ENCODE measurements around the gene LRRC14B.

Gene LRRC14B

GRCh38 chr5:178110-178509 lies 13.2 kb upstream of the LRRC14B start:
- Mint-ChIP-seq H3K4me3 (no peak overlapping the region), H3K27me3 (ENCODE audit: low read depth) (no peaks in the 10 kb centered on the region), H3K4me1 (ENCODE audit: low read depth) (no peaks in the 10 kb centered on the region), H3K36me3 (ENCODE audit: low read depth) (no peaks in the 10 kb centered on the region), H3K27ac (no peak overlapping the region), H3K9me3 (no peaks in the 10 kb centered on the region)

GRCh38 chr5:179401-179800 lies 11.9 kb upstream of the LRRC14B start:
- Mint-ChIP-seq H3K36me3 (ENCODE audit: low read depth) (no peaks in the 10 kb centered on the region), H3K27ac (no peak overlapping the region), H3K27me3 (ENCODE audit: low read depth) (no peaks in the 10 kb centered on the region)

GRCh38 chr5:180286-180918 lies 10.9 kb upstream of the LRRC14B start:
- Mint-ChIP-seq H3K4me3 (no peak overlapping the region), H3K9me3 (no peaks in the 10 kb centered on the region), H3K27me3 (ENCODE audit: low read depth) (no peaks in the 10 kb centered on the region), H3K27ac (no peak overlapping the region), H3K36me3 (ENCODE audit: low read depth) (no peaks in the 10 kb centered on the region), H3K4me1 (ENCODE audit: low read depth) (no peaks in the 10 kb centered on the region)

More at GRCh38 chr5:179401-179800, 11.9 kb upstream of the LRRC14B start:
- Mint-ChIP-seq H3K9me3 (no peaks in the 10 kb centered on the region), H3K4me3 (no peak overlapping the region), H3K4me1 (ENCODE audit: low read depth) (no peaks in the 10 kb centered on the region)

GRCh38 chr5:181160-181559 lies 10.1 kb upstream of the LRRC14B start:
- H3K9me3 Mint-ChIP-seq = no peaks in the 10 kb centered on the region
- H3K36me3 Mint-ChIP-seq (ENCODE audit: low read depth) = no peaks in the 10 kb centered on the region
- no peaks in the 10 kb centered on the region for H3K4me1 Mint-ChIP-seq (ENCODE audit: low read depth)
- no peak overlapping the region for H3K4me3 Mint-ChIP-seq
- no peak overlapping the region for H3K27ac Mint-ChIP-seq
- no peaks in the 10 kb centered on the region for H3K27me3 Mint-ChIP-seq (ENCODE audit: low read depth)

- no peaks in the 10 kb centered on the region for H3K27me3 Mint-ChIP-seq (ENCODE audit: low read depth)
- H3K27ac Mint-ChIP-seq = no peak overlapping the region
- H3K9me3 Mint-ChIP-seq = no peaks in the 10 kb centered on the region
- H3K4me3 Mint-ChIP-seq = no peak overlapping the region
- no peaks in the 10 kb centered on the region for H3K4me1 Mint-ChIP-seq (ENCODE audit: low read depth)
- H3K36me3 Mint-ChIP-seq (ENCODE audit: low read depth) = no peaks in the 10 kb centered on the region
These were observed 9.7 kb upstream of the LRRC14B start for GRCh38 chr5:181566-181965.

GRCh38 chr5:182126-182525 lies 9.2 kb upstream of the LRRC14B start:
- H3K4me3 Mint-ChIP-seq = no peak overlapping the region
- H3K9me3 Mint-ChIP-seq = no peaks in the 10 kb centered on the region
- H3K36me3 Mint-ChIP-seq (ENCODE audit: low read depth) = no peaks in the 10 kb centered on the region
- no peaks in the 10 kb centered on the region for H3K4me1 Mint-ChIP-seq (ENCODE audit: low read depth)
- H3K27me3 Mint-ChIP-seq (ENCODE audit: low read depth) = no peaks in the 10 kb centered on the region
- no peak overlapping the region for H3K27ac Mint-ChIP-seq

GRCh38 chr5:184471-184870 lies 6.8 kb upstream of the LRRC14B start:
- Mint-ChIP-seq H3K36me3 (ENCODE audit: low read depth) (no peaks in the 10 kb centered on the region), H3K27ac (no peak overlapping the region), H3K4me1 (ENCODE audit: low read depth) (peaks cover 5% of the 10 kb centered on the region), H3K9me3 (no peaks in the 10 kb centered on the region), H3K4me3 (no peak overlapping the region), H3K27me3 (ENCODE audit: low read depth) (no peaks in the 10 kb centered on the region)

- no peak overlapping the region for H3K4me3 Mint-ChIP-seq
- peaks cover 7% of the 10 kb centered on the region for H3K4me1 Mint-ChIP-seq (ENCODE audit: low read depth)
- no peak overlapping the region for H3K27ac Mint-ChIP-seq
- H3K27me3 Mint-ChIP-seq (ENCODE audit: low read depth) = no peaks in the 10 kb centered on the region
- no peaks in the 10 kb centered on the region for H3K9me3 Mint-ChIP-seq
- H3K36me3 Mint-ChIP-seq (ENCODE audit: low read depth) = no peaks in the 10 kb centered on the region
These were observed 5.9 kb upstream of the LRRC14B start for GRCh38 chr5:185095-186070.

- Mint-ChIP-seq H3K27me3 (ENCODE audit: low read depth) (no peaks in the 10 kb centered on the region), H3K9me3 (no peaks in the 10 kb centered on the region), H3K36me3 (ENCODE audit: low read depth) (no peaks in the 10 kb centered on the region), H3K4me3 (no peak overlapping the region), H3K4me1 (ENCODE audit: low read depth) (peaks cover 8% of the 10 kb centered on the region), H3K27ac (no peak overlapping the region)
These were observed 4.9 kb upstream of the LRRC14B start for GRCh38 chr5:186091-187041.

GRCh38 chr5:187042-187431 lies 4.3 kb upstream of the LRRC14B start:
- Mint-ChIP-seq H3K9me3 (no peaks in the 10 kb centered on the region), H3K27ac (no peak overlapping the region), H3K36me3 (ENCODE audit: low read depth) (no peaks in the 10 kb centered on the region), H3K27me3 (ENCODE audit: low read depth) (no peaks in the 10 kb centered on the region), H3K4me3 (no peak overlapping the region), H3K4me1 (ENCODE audit: low read depth) (peaks cover 8% of the 10 kb centered on the region)

- Mint-ChIP-seq H3K27ac (no peak overlapping the region), H3K4me3 (no peak overlapping the region), H3K27me3 (ENCODE audit: low read depth) (no peaks in the 10 kb centered on the region), H3K9me3 (no peaks in the 10 kb centered on the region), H3K4me1 (ENCODE audit: low read depth) (peaks cover 8% of the 10 kb centered on the region), H3K36me3 (ENCODE audit: low read depth) (no peaks in the 10 kb centered on the region)
These were observed 3.5 kb upstream of the LRRC14B start for GRCh38 chr5:187617-188451.

GRCh38 chr5:188488-189481 lies 2.5 kb upstream of the LRRC14B start:
- H3K27me3 Mint-ChIP-seq (ENCODE audit: low read depth) = no peaks in the 10 kb centered on the region
- H3K4me1 Mint-ChIP-seq (ENCODE audit: low read depth) = peaks cover 8% of the 10 kb centered on the region
- no peaks in the 10 kb centered on the region for H3K9me3 Mint-ChIP-seq
- H3K27ac Mint-ChIP-seq = peak overlapping the region; percentile 41
- no peak overlapping the region for H3K4me3 Mint-ChIP-seq
- no peaks in the 10 kb centered on the region for H3K36me3 Mint-ChIP-seq (ENCODE audit: low read depth)

- no peak overlapping the region for H3K4me3 Mint-ChIP-seq
- no peaks in the 10 kb centered on the region for H3K27me3 Mint-ChIP-seq (ENCODE audit: low read depth)
- peaks cover 8% of the 10 kb centered on the region for H3K4me1 Mint-ChIP-seq (ENCODE audit: low read depth)
- H3K36me3 Mint-ChIP-seq (ENCODE audit: low read depth) = no peaks in the 10 kb centered on the region
- H3K27ac Mint-ChIP-seq = no peak overlapping the region
- no peaks in the 10 kb centered on the region for H3K9me3 Mint-ChIP-seq
These were observed 1.8 kb upstream of the LRRC14B start for GRCh38 chr5:189486-189885.

Data from T-helper 1 cell treated with Interleukin-12 subunit alpha and Interleukin-12 subunit beta and Interleukin-4 antibody, amounts not matched to agents 30 μg/mL and 1 μg/mL, for 36 hours (primary cell).